Measurements from ENCODE around the gene DKK3.

Gene DKK3

GRCh38 chr11:12003336-12003735 is 5.1 kb downstream of the DKK3 start:
- no peak for DNase-seq

DNA sequence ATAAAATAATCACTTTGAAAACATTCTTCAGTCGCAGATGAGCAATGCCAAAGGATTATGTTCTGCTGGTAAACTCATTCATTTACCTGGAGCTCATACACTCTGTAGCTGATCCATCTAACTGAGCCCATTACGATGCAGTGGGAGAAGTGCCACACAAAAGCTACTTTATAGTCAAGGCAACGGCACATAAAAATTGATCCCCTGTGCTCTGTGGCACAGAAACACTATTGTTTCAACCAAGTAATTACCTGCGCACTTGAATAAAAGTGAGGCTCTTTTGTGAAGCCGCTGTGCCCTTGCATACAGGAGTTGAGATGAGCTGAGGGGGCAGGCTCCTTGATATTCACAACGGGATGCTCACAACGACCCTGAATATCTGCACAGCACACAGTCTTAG is 7.2 kb downstream of the DKK3 start:
- no peak for DNase-seq

DNA sequence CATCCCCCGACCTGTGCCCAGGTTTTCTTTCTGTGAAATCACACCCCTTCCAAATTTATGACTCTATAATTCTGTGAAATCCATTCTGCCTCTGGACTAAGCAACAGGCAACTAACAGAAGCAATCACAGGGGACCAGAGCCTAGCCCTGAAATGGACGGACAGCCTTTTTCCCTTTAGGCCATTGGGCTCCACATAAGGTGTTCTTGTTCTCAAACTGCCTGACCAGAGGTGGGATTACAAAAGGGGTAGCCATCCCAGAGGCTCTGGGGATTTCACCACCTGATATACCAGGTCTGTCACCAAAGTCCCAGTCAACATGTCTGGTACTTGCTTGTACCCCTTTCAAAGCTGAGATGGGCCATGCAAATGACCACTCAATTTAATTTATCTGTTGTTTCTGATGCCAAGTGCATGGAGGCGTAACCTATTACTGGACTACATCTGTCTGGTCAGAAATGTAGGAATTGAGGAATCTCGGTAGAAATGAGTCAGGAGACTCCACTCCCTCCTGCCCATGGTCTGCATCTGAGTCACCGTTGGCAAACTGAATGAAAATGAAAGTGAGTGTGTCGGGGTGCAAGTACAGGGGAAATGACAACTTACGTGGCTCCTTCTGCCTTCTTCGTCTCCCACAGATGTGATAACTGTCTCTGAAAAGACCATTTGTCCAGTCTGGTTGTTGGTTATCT is 10.2 kb downstream of the DKK3 start:
- no peak for DNase-seq

- DNase-seq, result no peak
Observed at GRCh38 chr11:11997049-11997322, 11.4 kb downstream of the DKK3 start.

DNA sequence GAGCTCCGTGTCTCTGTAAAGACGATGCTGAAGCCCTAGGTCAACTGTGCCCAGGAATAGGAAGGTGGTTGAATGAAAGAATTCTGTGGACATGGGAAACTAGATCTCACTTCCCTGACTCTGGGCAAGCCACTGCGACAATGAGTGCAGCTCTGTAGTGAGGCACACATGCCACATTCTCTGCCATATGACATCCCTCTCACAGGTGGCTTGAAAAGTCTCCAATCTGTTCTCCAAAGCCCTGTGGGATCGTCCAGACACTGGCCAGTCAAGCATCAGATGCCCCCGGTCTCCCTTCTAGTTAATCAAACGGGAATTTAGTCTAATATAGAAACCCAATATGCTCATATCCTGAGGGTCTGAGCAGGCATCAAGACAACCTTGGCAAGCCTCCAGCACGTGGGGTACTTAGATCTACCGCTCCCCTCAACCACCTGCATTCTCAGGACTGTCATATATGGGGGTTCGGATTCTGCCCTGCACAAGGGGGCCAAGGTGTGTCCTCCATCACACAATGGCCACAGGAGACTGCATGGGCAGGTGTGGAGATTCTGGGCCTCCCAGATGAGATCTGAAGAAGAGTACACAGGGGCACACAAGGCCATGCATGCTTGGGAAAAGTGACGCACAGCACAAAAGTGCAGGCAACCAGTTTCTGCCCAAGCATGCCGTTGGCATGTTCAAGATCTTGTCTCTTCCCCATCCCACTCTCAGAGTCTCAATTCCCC is 11.9 kb downstream of the DKK3 start:
- no peak for DNase-seq

- DNase-seq, result no peak
Observed at GRCh38 chr11:11995601-11996000, 12.8 kb downstream of the DKK3 start.

- DNase-seq, result no peak
Observed at GRCh38 chr11:11993839-11994238, 14.6 kb downstream of the DKK3 start.

DNA sequence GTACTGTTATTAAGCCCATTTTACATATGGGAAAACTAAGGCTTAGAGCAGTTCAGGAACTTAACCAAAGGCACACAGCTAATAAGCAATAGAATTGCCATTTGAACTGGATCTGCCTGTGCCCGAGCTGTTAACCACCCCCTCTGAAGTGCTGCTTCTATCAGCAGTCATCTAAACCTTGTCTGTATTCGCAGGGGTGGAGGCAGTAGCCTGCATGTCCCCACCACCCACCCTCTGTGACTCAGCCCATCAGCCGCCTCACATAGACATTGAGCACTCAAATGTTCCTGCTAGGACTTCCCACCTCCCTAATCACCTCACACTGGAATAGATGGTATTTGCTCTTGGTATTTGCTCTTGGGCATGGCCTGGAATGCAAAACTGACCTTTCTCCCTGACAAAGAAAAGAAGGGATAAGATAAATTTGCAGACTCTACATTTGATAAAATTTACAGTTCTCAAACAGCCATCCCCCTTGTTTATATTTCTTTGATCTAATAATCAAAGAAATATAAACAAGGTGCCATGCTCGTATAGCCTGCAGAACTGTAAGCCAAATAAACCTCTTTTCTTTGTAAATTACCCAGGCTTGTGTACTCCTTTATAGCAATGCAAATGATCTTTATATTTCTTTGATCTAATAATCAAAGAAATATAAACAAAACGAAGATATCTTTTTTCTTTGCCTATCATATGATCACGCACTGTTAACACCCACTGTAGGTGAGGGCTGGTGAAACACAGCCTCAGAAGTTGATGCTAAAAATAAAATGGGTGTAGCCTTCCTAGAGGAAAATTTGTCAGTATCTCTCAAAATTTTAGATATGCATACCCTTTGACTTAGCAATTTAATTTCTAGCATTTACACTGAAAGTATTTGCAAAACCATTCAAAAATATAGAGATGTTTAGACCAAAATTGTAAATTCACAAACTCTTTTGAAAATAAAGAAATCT is 15.9 kb downstream of the DKK3 start:
- DNase-seq, result no peak

DNA sequence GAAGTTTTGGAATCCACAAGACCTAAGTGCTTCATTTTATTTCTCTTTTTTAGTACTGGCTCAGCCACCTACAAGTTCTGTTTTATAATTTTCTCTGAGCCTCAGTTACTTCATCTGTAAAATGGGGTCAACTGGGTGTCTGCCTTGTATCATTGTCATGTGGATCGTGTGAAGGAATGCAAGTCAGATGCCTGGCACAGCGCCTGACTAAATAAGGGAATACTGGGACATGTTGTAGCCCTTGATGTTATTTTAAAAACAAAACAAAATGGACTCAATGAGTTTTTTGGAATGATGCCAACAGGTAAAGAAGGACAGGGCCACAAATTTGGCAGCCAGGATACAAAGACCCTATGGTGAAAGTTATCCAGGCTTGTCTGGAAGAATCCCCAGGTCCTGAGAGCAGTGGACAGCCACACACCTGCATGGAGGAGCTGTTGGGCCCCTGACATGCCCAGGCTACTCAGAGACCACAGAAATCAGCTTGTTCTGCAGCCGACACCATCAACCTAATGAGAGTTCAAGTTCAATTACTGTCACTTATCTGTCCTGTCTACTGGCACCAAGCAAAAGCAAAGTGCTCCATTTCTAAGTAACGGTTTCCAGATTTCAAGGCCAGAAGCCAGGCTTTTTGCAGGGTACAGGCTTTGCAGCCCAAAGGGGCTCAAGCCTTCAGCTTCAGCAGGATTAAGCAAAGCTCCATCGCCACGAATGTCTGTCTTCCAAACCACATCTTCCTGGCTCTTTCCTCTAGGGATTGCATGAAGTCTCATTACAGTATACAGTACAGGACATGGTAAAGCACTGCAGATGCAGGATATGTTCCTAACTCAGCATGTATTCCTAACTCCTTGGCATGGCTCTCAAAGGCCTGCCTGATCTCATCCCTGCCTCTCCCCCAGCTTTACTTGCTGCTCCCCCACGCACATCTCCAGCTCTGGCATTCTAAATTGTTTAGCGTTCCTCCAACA is 18.4 kb downstream of the DKK3 start:
- no peak for DNase-seq

DNA sequence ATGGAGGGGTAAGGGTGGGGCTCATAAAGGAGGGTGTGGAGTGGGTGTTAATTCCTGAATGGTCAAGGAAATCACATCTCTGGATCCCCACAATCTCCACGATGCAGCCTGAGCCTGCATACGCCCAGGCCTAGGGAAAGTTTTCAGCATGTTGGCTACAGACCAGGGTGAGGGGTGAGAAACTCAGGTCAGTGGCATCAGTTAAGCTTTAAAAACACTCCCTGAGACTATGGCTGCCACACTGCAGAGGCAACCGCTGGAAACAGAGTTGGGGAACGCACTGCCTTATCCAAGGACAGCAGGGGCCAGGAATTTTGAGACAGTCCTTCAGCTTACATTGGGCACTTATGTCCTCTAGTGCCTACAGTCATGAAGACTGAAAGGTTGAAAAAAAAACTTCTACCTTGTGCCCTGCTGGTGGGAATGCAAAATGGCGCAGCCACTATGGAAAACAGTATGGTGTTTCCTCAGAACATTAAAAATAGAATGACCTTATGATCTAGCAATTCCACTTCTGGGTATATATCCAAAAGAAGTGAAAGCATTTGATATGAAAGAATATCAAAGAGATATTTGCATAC is 19.7 kb downstream of the DKK3 start:
- no peak for DNase-seq

DNA sequence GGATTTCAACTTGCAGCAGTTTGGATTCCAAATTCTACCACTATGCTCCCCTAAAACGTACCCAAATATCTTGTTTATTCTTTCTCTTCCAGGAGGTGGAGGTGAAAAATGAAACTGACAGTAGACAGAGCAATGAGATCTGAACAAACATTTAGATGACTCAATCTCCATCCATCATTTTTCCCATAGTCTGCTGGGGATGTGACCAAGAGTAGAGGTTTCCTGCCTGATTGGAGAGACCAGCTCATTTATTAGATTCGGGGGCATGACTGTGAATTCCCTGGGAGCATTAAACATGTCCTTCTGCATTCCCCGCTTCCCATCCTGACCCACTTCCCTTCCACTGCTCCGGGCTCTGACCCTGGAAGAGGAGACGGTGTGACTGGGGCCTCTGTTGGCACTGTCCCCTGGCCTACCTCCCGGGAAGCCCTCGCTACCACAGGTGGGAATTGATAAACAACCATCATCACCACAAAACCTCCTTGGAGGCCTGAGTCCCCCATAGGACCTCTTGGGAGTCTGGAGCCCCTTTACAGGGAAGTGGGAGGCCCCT is 20.3 kb downstream of the DKK3 start:
- no peak for DNase-seq

DNA sequence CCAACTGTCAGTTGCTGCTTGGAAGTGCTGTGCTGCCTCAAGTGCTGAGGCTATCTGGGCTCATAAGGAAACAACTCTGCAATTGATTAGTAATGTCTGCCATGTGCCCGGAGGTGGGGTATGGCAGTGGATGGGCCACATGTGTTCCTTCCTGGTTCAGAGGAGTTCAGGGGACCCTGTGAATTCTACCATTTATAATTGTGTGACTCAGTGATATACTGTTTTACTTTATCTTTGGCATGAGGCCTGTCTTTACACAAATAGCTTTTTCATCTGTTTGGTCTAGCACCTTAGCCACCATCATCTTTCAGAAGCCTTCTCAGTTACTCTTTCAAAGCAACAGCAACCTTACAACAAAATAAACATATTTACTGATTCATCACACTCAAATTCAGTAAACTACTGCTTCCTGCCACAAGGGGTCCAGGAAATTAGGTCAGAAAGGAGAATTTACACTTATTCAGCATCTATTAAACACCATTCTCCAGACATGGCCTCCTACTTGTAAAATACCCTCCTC is 20.9 kb downstream of the DKK3 start:
- no peak for DNase-seq

- no peak for DNase-seq
Observed at GRCh38 chr11:11985954-11986949, 22.2 kb downstream of the DKK3 start.

DNA sequence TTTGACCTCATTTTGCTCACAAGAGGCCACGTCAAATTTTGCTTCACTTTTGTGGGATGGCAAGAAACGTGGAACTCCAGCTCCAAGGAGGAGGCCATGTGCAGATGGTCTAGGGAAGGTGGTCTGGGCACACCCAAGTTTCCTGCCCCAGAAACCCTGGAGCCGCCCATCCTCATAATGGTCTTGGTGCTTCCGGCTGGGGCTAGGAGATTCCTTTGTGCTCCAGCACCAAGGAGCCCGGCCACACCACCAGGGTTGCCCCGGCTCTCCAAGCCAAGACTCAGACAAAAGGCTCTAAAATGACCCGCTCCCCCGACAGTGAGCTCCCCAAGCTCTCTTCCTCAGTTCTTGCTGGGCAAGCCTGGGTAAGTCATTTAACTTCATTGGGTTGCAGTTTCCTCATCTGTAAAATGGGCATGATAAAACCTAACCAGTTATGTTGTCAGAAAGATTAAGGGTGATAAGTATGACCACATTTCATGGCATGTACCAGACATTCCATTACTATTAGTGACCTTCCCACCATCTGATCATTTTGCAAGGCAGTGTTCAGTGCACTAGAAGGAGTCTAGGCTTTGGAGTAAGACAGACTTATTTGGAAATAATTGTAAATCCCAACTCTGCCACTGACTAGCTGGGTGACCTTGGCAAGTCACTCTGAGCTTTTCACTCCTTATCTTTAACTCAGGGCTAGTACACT is 23.3 kb downstream of the DKK3 start:
- no peak for DNase-seq

DNA sequence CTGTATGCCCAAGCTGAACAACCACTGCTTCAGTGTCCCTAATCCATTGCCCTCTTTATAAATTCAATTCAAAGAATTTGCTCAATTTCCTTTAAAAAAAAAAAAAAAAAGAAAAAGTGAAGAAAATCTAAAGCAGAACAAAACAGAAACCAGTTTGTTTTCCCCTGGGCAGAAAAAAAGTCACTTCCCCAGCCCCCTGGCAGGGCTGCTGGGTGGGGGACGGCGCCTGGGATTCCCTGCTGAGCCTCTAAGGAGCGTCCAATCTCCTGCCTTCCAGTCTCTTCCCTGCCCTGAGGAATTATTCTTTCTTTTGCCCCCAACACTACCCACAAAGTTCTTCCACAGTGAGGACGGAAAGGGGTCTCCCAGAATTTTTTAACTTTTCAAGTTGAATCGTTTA is 23.9 kb downstream of the DKK3 start:
- no peak for DNase-seq

- no peak for DNase-seq
Observed at GRCh38 chr11:11983427-11983826, 25.0 kb downstream of the DKK3 start.

DNA sequence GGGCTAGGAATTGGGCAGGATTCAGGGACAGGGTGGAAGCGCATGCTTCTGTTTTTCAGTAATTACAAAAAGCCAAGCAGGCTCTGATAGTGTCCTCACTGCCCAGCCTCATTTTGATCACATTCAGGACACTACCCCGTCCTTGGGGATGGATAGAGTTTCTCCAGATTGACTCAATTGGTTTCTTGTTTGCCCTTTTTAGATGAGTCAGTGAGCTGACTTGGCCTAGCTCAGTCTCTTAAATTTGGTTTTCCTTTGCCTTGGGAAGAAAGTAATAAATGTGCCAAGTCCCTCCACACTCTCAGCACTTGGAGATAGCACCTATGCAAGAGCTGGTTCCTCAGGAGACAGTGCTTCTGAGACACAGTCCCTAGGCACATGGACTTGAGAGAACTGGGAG is 25.5 kb downstream of the DKK3 start:
- DNase-seq, result no peak

GRCh38 chr11:11982461-11982860 is 26.0 kb downstream of the DKK3 start:
- no peak for DNase-seq

- no peak for DNase-seq
Observed at GRCh38 chr11:11981840-11982239, 26.6 kb downstream of the DKK3 start.

- no peak for DNase-seq
Observed at GRCh38 chr11:11981364-11981763, 27.1 kb downstream of the DKK3 start.
